ENCODE results near the gene HSF2. TPM values are rescaled to one million over a fixed set of nuclear protein-coding genes. Genes with fewer than 3 reads are reported as not detected.

Gene HSF2
- polyA plus RNA-seq, 1 donor from 2014 or later: 153 TPM

DNA sequence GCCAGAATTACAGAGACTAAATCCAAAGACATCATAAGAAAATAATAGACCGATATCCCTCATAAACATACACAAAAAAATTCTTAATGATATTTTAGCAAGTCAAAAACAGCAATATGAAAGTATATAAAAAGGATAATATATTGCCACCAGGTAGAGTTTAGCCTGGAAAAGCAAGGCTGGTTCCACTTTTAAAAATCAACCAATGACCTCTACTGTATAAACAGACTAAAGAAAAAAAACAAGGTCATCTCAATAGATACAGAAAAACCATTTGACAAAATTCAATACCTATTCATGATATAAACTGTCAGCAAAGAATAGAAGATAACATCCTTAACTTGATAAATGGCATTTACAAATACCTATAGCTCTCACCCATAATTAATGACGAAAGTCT is 62.4 kb downstream of the HSF2 start:
- H3F3A ChIP-seq (ENCODE audit: insufficient read depth, low read length, poor library complexity, severe bottlenecking): no peaks in the 10 kb centered on the region
- TF ChIP-seq, protein P1, sequence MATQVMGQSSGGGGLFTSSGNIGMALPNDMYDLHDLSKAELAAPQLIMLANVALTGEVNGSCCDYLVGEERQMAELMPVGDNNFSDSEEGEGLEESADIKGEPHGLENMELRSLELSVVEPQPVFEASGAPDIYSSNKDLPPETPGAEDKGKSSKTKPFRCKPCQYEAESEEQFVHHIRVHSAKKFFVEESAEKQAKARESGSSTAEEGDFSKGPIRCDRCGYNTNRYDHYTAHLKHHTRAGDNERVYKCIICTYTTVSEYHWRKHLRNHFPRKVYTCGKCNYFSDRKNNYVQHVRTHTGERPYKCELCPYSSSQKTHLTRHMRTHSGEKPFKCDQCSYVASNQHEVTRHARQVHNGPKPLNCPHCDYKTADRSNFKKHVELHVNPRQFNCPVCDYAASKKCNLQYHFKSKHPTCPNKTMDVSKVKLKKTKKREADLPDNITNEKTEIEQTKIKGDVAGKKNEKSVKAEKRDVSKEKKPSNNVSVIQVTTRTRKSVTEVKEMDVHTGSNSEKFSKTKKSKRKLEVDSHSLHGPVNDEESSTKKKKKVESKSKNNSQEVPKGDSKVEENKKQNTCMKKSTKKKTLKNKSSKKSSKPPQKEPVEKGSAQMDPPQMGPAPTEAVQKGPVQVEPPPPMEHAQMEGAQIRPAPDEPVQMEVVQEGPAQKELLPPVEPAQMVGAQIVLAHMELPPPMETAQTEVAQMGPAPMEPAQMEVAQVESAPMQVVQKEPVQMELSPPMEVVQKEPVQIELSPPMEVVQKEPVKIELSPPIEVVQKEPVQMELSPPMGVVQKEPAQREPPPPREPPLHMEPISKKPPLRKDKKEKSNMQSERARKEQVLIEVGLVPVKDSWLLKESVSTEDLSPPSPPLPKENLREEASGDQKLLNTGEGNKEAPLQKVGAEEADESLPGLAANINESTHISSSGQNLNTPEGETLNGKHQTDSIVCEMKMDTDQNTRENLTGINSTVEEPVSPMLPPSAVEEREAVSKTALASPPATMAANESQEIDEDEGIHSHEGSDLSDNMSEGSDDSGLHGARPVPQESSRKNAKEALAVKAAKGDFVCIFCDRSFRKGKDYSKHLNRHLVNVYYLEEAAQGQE (IDR thresholded peaks at IDR 0.05; ENCODE audit: borderline replicate concordance): no peak
- TF ChIP-seq, protein P2, sequence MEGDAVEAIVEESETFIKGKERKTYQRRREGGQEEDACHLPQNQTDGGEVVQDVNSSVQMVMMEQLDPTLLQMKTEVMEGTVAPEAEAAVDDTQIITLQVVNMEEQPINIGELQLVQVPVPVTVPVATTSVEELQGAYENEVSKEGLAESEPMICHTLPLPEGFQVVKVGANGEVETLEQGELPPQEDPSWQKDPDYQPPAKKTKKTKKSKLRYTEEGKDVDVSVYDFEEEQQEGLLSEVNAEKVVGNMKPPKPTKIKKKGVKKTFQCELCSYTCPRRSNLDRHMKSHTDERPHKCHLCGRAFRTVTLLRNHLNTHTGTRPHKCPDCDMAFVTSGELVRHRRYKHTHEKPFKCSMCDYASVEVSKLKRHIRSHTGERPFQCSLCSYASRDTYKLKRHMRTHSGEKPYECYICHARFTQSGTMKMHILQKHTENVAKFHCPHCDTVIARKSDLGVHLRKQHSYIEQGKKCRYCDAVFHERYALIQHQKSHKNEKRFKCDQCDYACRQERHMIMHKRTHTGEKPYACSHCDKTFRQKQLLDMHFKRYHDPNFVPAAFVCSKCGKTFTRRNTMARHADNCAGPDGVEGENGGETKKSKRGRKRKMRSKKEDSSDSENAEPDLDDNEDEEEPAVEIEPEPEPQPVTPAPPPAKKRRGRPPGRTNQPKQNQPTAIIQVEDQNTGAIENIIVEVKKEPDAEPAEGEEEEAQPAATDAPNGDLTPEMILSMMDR (IDR thresholded peaks at IDR 0.05; ENCODE audit: poor library complexity, severe bottlenecking): no peak
- H2AFZ ChIP-seq (ENCODE audit: low read depth, low read length): no peak overlapping the region
- no peak overlapping the region for H3K4me3 ChIP-seq (ENCODE audit: low read length)
- peaks cover 96% of the 10 kb centered on the region for H3K79me2 ChIP-seq (replicated peaks; ENCODE audit: insufficient read depth, low read length)
- no peak overlapping the region for H3K4me2 ChIP-seq (ENCODE audit: low read length)
- peaks cover 10% of the 10 kb centered on the region for H3K36me3 ChIP-seq (ENCODE audit: insufficient read depth, low read length)
- H3K9me3 ChIP-seq (ENCODE audit: low read length): no peaks in the 10 kb centered on the region
- no peaks in the 10 kb centered on the region for H3K9me2 ChIP-seq (ENCODE audit: insufficient read depth, low read length)
- peaks cover 25% of the 10 kb centered on the region for H4K20me1 ChIP-seq (ENCODE audit: insufficient read depth)
- no peak overlapping the region for H3K27ac ChIP-seq (ENCODE audit: low read length)
- no peaks in the 10 kb centered on the region for H3K27me3 ChIP-seq (ENCODE audit: insufficient read depth, low read depth, low read length)
- H3K9ac ChIP-seq (ENCODE audit: low read length): no peak overlapping the region

DNA sequence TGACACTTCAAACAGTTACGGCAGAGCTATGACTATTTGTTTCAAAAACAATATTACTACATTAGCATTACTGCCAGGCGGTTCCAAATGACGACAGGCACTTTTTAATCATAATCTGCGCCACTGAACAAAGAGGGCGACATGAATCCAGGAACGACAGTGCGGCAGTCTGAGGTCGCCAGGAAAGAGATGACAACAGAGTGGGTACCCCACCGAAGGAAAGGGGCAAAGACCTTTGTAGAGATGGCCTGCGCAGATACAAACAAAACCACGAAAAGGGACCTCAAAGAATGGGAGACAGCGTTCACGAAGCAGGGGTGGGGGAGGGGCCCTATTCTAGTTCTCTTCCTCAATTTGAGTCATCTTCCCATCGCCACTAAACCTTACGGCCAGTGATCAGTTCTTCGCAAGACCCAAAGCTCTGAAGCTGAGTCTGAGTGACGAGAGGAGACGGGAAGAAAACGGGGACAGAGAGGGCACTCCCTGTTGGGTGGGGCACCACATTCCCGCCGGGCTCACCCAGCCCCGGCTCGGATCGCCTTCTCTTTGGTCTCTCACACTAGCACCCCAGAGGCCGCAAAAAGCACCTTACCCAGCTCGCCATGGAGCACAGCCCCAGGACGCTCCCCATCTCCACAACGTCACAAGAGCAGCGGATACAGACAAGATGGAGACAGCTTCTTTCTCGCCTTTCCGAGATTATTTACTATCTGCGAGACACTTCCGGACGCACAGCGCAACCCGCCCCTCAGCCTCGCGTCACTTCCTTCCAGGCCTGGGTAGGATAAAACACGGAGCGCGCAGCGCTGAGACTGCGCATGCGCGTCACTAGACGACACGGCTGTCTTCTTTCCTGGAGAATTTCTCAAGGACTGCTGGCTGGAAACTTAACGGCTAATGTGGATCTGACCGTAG is 71.9 kb downstream of the HSF2 start, which contains the start of gene SERINC1:
SERINC1 (minus strand) TSS at position 701 of the 915 bp plus-strand sequence; CDS start at position 631, 70 bp downstream.
- H3K4me3 ChIP-seq (ENCODE audit: low read length): peak within 1 kb of the TSS; percentile 73
- peak within 1 kb of the TSS; percentile 98 for H3K27ac ChIP-seq (ENCODE audit: low read length)
- peak within 1 kb of the TSS; percentile 94 for H3K4me2 ChIP-seq (ENCODE audit: low read length)
- H2AFZ ChIP-seq (ENCODE audit: low read depth, low read length): peak within 1 kb of the TSS; percentile 86
- H3K9me2 ChIP-seq (ENCODE audit: insufficient read depth, low read length): no peaks in the 10 kb centered on the region
- no peaks in the 10 kb centered on the region for H3K27me3 ChIP-seq (ENCODE audit: insufficient read depth, low read depth, low read length)
- H3K36me3 ChIP-seq (ENCODE audit: insufficient read depth, low read length): no peaks in the 10 kb centered on the region
- H3K9ac ChIP-seq (ENCODE audit: low read length): peak within 1 kb of the TSS; percentile 98
- peaks cover 2% of the 10 kb centered on the region for H3F3A ChIP-seq (ENCODE audit: insufficient read depth, low read length, poor library complexity, severe bottlenecking)
- peaks cover 52% of the 10 kb centered on the region for H3K79me2 ChIP-seq (replicated peaks; ENCODE audit: insufficient read depth, low read length)
- H3K9me3 ChIP-seq (ENCODE audit: low read length): no peaks in the 10 kb centered on the region
- H4K20me1 ChIP-seq (ENCODE audit: insufficient read depth): peaks cover 6% of the 10 kb centered on the region
- no peak for TF ChIP-seq SMC3 (conservative IDR thresholded peaks at IDR 0.05; ENCODE audit: poor library complexity)
- TF ChIP-seq POLR2AphosphoS5 (IDR thresholded peaks at IDR 0.05): peak; percentile 100
- no peak for TF ChIP-seq EZH2 (IDR thresholded peaks at IDR 0.05; ENCODE audit: borderline replicate concordance, insufficient read depth, low read length, poor library complexity, severe bottlenecking)
- TF ChIP-seq, protein P1 (IDR thresholded peaks at IDR 0.05; ENCODE audit: borderline replicate concordance): peak; percentile 95
- TF ChIP-seq TAF1 (IDR thresholded peaks at IDR 0.05; ENCODE audit: low read depth): peak; percentile 87
- no peak for TF ChIP-seq RAD21 (conservative IDR thresholded peaks at IDR 0.05)
- peak; percentile 59 for TF ChIP-seq EP300 (conservative IDR thresholded peaks at IDR 0.05; ENCODE audit: poor library complexity, severe bottlenecking)
- TF ChIP-seq, protein P2 (IDR thresholded peaks at IDR 0.05; ENCODE audit: poor library complexity, severe bottlenecking): no peak
- TF ChIP-seq MXI1 (conservative IDR thresholded peaks at IDR 0.05; ENCODE audit: poor library complexity, severe bottlenecking): peak; percentile 44

Data from neural cell (in vitro differentiated cells).